Measurements from ENCODE around the gene KHDC4.

Gene KHDC4

GRCh38 chr1:155929057-155929456, 5.2 kb downstream of the KHDC4 start:
- TF ChIP-seq CTCF (IDR thresholded peaks at IDR 0.05; ENCODE audit: low read depth, low read length) (no peak), MYC (IDR thresholded peaks at IDR 0.05; ENCODE audit: low read depth, low read length) (no peak)
- TF ChIP-seq, protein P1, sequence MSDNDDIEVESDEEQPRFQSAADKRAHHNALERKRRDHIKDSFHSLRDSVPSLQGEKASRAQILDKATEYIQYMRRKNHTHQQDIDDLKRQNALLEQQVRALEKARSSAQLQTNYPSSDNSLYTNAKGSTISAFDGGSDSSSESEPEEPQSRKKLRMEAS (IDR thresholded peaks at IDR 0.05; ENCODE audit: low read depth, low read length) = no peak
- DNase-seq (ENCODE audit: low read depth) = no peak
- no peak overlapping the region for H3K4me3 ChIP-seq (ENCODE audit: low read depth, low read length)

DNA sequence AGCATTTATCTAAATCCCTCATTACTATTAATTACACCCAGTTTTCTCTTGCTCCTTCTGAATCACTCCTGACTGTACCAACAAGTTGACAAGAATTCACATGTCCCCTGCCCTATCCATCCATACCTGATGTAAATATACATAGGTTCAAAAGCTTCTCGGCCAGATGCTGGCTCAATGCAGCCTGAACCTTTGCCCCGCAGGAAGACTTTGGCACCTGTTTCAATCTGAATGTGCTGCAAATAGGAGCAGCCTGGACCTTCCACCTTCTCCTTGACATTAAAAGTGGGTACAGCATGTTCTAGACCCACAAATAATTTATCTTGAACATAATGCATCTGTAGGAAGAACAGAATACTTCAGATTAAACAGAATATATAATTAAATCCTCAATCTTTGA, 8.7 kb downstream of the KHDC4 start:
- no peak overlapping the region for H3K4me3 ChIP-seq (ENCODE audit: low read depth, low read length)
- DNase-seq (ENCODE audit: low read depth) = no peak
- TF ChIP-seq CTCF (IDR thresholded peaks at IDR 0.05; ENCODE audit: low read depth, low read length) = no peak
- no peak for TF ChIP-seq POLR2A (IDR thresholded peaks at IDR 0.05; ENCODE audit: extremely low read depth, insufficient read length)

DNA sequence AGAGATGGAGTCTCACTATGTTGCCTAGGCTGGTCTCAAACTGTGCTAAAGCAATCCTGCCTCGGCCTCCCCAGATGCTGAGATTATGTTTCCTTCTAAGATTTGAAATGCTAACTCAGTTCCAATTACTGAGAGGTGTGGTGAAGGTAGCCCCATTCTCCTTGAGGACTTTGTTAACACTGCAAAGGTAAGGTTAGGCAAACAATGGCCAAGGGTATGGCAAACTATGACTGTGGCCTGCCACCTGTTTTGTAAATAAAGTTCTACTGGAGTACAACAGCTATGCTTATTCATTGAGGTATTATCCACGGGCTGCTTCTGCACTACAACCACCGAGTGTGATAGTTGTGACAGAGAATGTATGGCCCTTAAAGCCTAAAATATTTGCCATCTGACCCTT, 13.5 kb downstream of the KHDC4 start:
- H3K4me3 ChIP-seq (ENCODE audit: low read depth, low read length) = no peak overlapping the region
- TF ChIP-seq, protein P1 (IDR thresholded peaks at IDR 0.05; ENCODE audit: low read depth, low read length) = no peak
- no peak for TF ChIP-seq POLR2A (IDR thresholded peaks at IDR 0.05; ENCODE audit: extremely low read depth, insufficient read length)
- TF ChIP-seq CTCF (IDR thresholded peaks at IDR 0.05; ENCODE audit: low read depth, low read length) = no peak
- no peak for TF ChIP-seq MYC (IDR thresholded peaks at IDR 0.05; ENCODE audit: low read depth, low read length)

GRCh38 chr1:155919801-155920200, 14.4 kb downstream of the KHDC4 start:
- no peak overlapping the region for H3K4me3 ChIP-seq (ENCODE audit: low read depth, low read length)
- no peak for DNase-seq (ENCODE audit: low read depth)
- TF ChIP-seq POLR2A (IDR thresholded peaks at IDR 0.05; ENCODE audit: extremely low read depth, insufficient read length) (no peak), MYC (IDR thresholded peaks at IDR 0.05; ENCODE audit: low read depth, low read length) (no peak), CTCF (IDR thresholded peaks at IDR 0.05; ENCODE audit: low read depth, low read length) (no peak)
- TF ChIP-seq, protein P1 (IDR thresholded peaks at IDR 0.05; ENCODE audit: low read depth, low read length) = no peak

More for the DNA sequence above, 13.5 kb downstream of the KHDC4 start:
- DNase-seq (ENCODE audit: low read depth) = no peak

- no peak for TF ChIP-seq CTCF (IDR thresholded peaks at IDR 0.05; ENCODE audit: low read depth, low read length)
- no peak for TF ChIP-seq POLR2A (IDR thresholded peaks at IDR 0.05; ENCODE audit: extremely low read depth, insufficient read length)
- TF ChIP-seq, protein P1 (IDR thresholded peaks at IDR 0.05; ENCODE audit: low read depth, low read length) = no peak
- TF ChIP-seq MYC (IDR thresholded peaks at IDR 0.05; ENCODE audit: low read depth, low read length) = no peak
- DNase-seq (ENCODE audit: low read depth) = no peak
Measured at GRCh38 chr1:155918660-155919059, 15.6 kb downstream of the KHDC4 start.

More at GRCh38 chr1:155918660-155919059, 15.6 kb downstream of the KHDC4 start:
- H3K4me3 ChIP-seq (ENCODE audit: low read depth, low read length) = no peak overlapping the region
